GM23338 (cell line): ENCODE data around the gene OGA. TPM values are rescaled to one million over a fixed set of nuclear protein-coding genes. Genes with fewer than 3 reads are reported as not detected.

Experiments
- ATAC-seq: fragments of 200-7000 bp; cut with Tn5 transposase; 3 replicates; pipeline ENCODE4 v1.9.1; 2020
- DNase-seq: peaks from one replicate; pipeline ENCODE4 v3.0.0-alpha.2; 2015; ENCODE audit warnings: low spot score
- H2AFZ ChIP-seq: fragments of 200-600 bp; sonication (generic); 2 replicates; pipeline ENCODE4 v1.8.0; 2016; ENCODE audit warnings: antibody characterized with exemption, mild to moderate bottlenecking, moderate library complexity
- H3F3A ChIP-seq: fragments of 200-600 bp; sonication (generic); replicated peaks from 2 replicates; pipeline ENCODE4 v1.8.0; 2017; ENCODE audit warnings: antibody characterized with exemption, mixed run types, low read depth
- H3K27ac ChIP-seq: fragments of 200-600 bp; sonication (generic); 2 replicates; pipeline ENCODE4 v1.6.1; 2016; ENCODE audit warnings: low read depth
- H3K27me3 ChIP-seq: fragments of 200-600 bp; sonication (generic); 2 replicates; pipeline ENCODE4 v1.8.0; 2016; ENCODE audit warnings: mild to moderate bottlenecking, mixed run types, moderate library complexity; ENCODE audit not compliant: insufficient read depth
- H3K36me3 ChIP-seq: fragments of 200-600 bp; sonication (generic); 2 replicates; pipeline ENCODE4 v1.8.0; 2016; ENCODE audit warnings: mild to moderate bottlenecking; ENCODE audit not compliant: insufficient read depth
- H3K4me1 ChIP-seq: fragments of 200-600 bp; sonication (generic); 2 replicates; pipeline ENCODE4 v1.8.0; 2016; ENCODE audit warnings: mild to moderate bottlenecking, moderate library complexity; ENCODE audit not compliant: insufficient read depth
- H3K4me2 ChIP-seq: fragments of 200-600 bp; sonication (generic); 2 replicates; pipeline ENCODE4 v1.7.1; 2017; ENCODE audit warnings: mixed run types
- H3K4me3 ChIP-seq: fragments of 200-600 bp; sonication (generic); 2 replicates; pipeline ENCODE4 v1.6.1; 2016; ENCODE audit warnings: mixed run types
- H3K79me2 ChIP-seq: fragments of 200-600 bp; sonication (generic); replicated peaks from 2 replicates; pipeline ENCODE4 v1.8.0; 2017; ENCODE audit warnings: mild to moderate bottlenecking; ENCODE audit not compliant: insufficient read depth
- H3K9me2 ChIP-seq: fragments of 200-600 bp; sonication (generic); 2 replicates; pipeline ENCODE4 v1.8.0; 2017; ENCODE audit not compliant: insufficient read depth
- H4K20me1 ChIP-seq: fragments of 200-600 bp; sonication (generic); replicated peaks from 2 replicates; pipeline ENCODE4 v1.8.0; 2017; ENCODE audit warnings: mild to moderate bottlenecking; ENCODE audit not compliant: insufficient read depth
- H3K27ac Mint-ChIP-seq: 2 replicates; pipeline ENCODE4 v1.8.0; 2020; ENCODE audit warnings: inconsistent platforms, mild to moderate bottlenecking, moderate library complexity, mixed read lengths
- H3K27me3 Mint-ChIP-seq: 3 replicates; pipeline ENCODE4 v1.8.0; 2022; ENCODE audit warnings: low read depth, mild to moderate bottlenecking, moderate library complexity, mixed read lengths, inconsistent platforms; ENCODE audit not compliant: insufficient read depth, poor library complexity
- H3K36me3 Mint-ChIP-seq: 3 replicates; pipeline ENCODE4 v1.8.0; 2021; ENCODE audit warnings: low read depth, mild to moderate bottlenecking, inconsistent platforms, moderate library complexity, mixed read lengths
- H3K4me1 Mint-ChIP-seq: 3 replicates; pipeline ENCODE4 v1.8.0; 2020; ENCODE audit warnings: mild to moderate bottlenecking, inconsistent platforms, mixed read lengths
- H3K4me3 Mint-ChIP-seq: 3 replicates; pipeline ENCODE4 v1.8.0; 2021; ENCODE audit warnings: moderate library complexity, mild to moderate bottlenecking, inconsistent platforms, mixed read lengths
- H3K9me3 Mint-ChIP-seq: 3 replicates; pipeline ENCODE4 v1.8.0; 2020; ENCODE audit warnings: moderate library complexity, mild to moderate bottlenecking, inconsistent platforms, mixed read lengths
- EZH2 ChIP-seq: fragments of 200-600 bp; sonication (generic); IDR thresholded peaks from one replicate; pipeline ENCODE4 v1.8.0; 2017; ENCODE audit warnings: antibody characterized with exemption, mild to moderate bottlenecking, low read depth; ENCODE audit not compliant: unreplicated experiment
- EZH2phosphoT487 ChIP-seq: fragments of 200-600 bp; sonication (generic); IDR thresholded peaks from one replicate; pipeline ENCODE4 v1.8.1; 2018; ENCODE audit warnings: antibody characterized with exemption; ENCODE audit not compliant: unreplicated experiment
- NANOG ChIP-seq: IDR thresholded peaks from 2 replicates; pipeline ENCODE4 v1.6.1; 2016; ENCODE audit warnings: antibody characterized with exemption, borderline replicate concordance
- POLR2AphosphoS5 ChIP-seq: IDR thresholded peaks from 2 replicates; pipeline ENCODE4 v1.6.1; 2016; ENCODE audit warnings: antibody characterized with exemption, low read depth
- STAT1 ChIP-seq: IDR thresholded peaks from one replicate; pipeline ENCODE4 v1.6.1; 2016; ENCODE audit warnings: antibody characterized with exemption; ENCODE audit not compliant: unreplicated experiment
- ZNF114 ChIP-seq: fragments of 250-450 bp; sonication (Bioruptor Pico); IDR thresholded peaks from 2 replicates; pipeline ENCODE4 v1.5.0; 2020; ENCODE audit warnings: mild to moderate bottlenecking, moderate library complexity
- polyA plus RNA-seq: library from polyadenylated mRNA; unstranded; fragments of >200 nt; fragmentation: Nextera tagmentation; extraction: Ambion mirVana; gene quantifications from 2 replicates; pipeline ENCODE4 v1.2.1, GENCODE V29; 2016
- total RNA-seq: library from RNA; depleted of rRNA; stranded (reverse); fragments of >200 nt; shearing (Covaris generic); gene quantifications from 2 replicates; pipeline ENCODE4 v1.2.3, GENCODE V29; 2014
- TF ChIP-seq, protein P1 (sequence below): IDR thresholded peaks from one replicate; pipeline ENCODE4 v1.6.1; 2018; ENCODE audit warnings: antibody characterized with exemption; ENCODE audit not compliant: unreplicated experiment
- TF ChIP-seq, protein P2 (sequence below): IDR thresholded peaks from 2 replicates; pipeline ENCODE4 v1.6.1; 2016; ENCODE audit warnings: antibody characterized with exemption
- TF ChIP-seq, protein P3 (sequence below): fragments of 250-450 bp; sonication (Bioruptor Pico); IDR thresholded peaks from 2 replicates; pipeline ENCODE4 v1.5.0; 2020; ENCODE audit warnings: mild to moderate bottlenecking, moderate library complexity
- TF ChIP-seq, protein P4 (sequence below), 2 experiments: fragments of 200-600 bp in 1 of 2; sonication (generic) in 1 of 2; conservative IDR thresholded peaks; 2 replicates each; pipeline versions ENCODE4 v1.5.1 to v1.6.1; 2016 to 2017; ENCODE audit warnings: antibody characterized with exemption in 2 of 2, low read depth in 2 of 2, mild to moderate bottlenecking in 2 of 2, moderate library complexity in 1 of 2

Gene OGA
- total and polyA plus RNA-seq, 2 experiments from 2014 or later = 68.4 to 131 TPM

DNA sequence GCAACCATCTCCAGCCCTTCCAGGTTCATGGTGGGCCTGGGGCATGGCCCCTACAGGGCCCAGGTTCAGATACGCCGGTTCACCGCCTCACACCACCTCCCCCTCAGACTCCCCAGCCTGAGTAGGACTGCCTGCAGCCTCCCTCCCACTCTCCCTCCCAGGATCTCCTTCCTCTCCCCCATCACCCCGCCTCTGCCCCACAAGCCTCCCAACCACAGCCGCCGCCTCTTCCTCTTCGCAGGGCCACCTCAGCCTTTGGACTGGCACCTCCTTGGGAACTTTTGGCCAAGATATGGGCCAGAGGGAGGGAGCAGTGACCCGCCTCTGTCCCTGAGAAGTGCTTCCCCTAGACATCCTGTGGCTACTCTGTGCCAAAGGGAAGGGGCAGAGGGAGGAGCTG lies 16.1 kb upstream of the OGA start:
- H3K36me3 ChIP-seq = no peaks in the 10 kb centered on the region
- H3K4me2 ChIP-seq = no peak overlapping the region
- ATAC-seq (no peak), DNase-seq (no peak)
- no peak overlapping the region for H3K4me3 ChIP-seq
- no peaks in the 10 kb centered on the region; the same call in 2 of the 3 replicates for H3K9me3 Mint-ChIP-seq
- H4K20me1 ChIP-seq = no peaks in the 10 kb centered on the region; the same call in 1 of the 2 replicates
- no peaks in the 10 kb centered on the region for H3K79me2 ChIP-seq
- H3F3A ChIP-seq = peaks cover 14% of the 10 kb centered on the region
- peaks cover 32% of the 10 kb centered on the region for H3K4me1 Mint-ChIP-seq
- no peaks in the 10 kb centered on the region for H3K27me3 ChIP-seq
- H3K27ac ChIP-seq = no peak overlapping the region
- no peaks in the 10 kb centered on the region for H3K9me2 ChIP-seq
- no peaks in the 10 kb centered on the region for H3K36me3 Mint-ChIP-seq
- H2AFZ ChIP-seq = no peak overlapping the region
- H3K4me1 ChIP-seq = peaks cover 21% of the 10 kb centered on the region
- TF ChIP-seq ZNF114 = no peak
- TF ChIP-seq, protein P1, sequence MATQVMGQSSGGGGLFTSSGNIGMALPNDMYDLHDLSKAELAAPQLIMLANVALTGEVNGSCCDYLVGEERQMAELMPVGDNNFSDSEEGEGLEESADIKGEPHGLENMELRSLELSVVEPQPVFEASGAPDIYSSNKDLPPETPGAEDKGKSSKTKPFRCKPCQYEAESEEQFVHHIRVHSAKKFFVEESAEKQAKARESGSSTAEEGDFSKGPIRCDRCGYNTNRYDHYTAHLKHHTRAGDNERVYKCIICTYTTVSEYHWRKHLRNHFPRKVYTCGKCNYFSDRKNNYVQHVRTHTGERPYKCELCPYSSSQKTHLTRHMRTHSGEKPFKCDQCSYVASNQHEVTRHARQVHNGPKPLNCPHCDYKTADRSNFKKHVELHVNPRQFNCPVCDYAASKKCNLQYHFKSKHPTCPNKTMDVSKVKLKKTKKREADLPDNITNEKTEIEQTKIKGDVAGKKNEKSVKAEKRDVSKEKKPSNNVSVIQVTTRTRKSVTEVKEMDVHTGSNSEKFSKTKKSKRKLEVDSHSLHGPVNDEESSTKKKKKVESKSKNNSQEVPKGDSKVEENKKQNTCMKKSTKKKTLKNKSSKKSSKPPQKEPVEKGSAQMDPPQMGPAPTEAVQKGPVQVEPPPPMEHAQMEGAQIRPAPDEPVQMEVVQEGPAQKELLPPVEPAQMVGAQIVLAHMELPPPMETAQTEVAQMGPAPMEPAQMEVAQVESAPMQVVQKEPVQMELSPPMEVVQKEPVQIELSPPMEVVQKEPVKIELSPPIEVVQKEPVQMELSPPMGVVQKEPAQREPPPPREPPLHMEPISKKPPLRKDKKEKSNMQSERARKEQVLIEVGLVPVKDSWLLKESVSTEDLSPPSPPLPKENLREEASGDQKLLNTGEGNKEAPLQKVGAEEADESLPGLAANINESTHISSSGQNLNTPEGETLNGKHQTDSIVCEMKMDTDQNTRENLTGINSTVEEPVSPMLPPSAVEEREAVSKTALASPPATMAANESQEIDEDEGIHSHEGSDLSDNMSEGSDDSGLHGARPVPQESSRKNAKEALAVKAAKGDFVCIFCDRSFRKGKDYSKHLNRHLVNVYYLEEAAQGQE = no peak
- no peak for TF ChIP-seq STAT1
- TF ChIP-seq NANOG = no peak
- TF ChIP-seq, protein P2, sequence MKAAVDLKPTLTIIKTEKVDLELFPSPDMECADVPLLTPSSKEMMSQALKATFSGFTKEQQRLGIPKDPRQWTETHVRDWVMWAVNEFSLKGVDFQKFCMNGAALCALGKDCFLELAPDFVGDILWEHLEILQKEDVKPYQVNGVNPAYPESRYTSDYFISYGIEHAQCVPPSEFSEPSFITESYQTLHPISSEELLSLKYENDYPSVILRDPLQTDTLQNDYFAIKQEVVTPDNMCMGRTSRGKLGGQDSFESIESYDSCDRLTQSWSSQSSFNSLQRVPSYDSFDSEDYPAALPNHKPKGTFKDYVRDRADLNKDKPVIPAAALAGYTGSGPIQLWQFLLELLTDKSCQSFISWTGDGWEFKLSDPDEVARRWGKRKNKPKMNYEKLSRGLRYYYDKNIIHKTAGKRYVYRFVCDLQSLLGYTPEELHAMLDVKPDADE = no peak
- TF ChIP-seq, protein P3, sequence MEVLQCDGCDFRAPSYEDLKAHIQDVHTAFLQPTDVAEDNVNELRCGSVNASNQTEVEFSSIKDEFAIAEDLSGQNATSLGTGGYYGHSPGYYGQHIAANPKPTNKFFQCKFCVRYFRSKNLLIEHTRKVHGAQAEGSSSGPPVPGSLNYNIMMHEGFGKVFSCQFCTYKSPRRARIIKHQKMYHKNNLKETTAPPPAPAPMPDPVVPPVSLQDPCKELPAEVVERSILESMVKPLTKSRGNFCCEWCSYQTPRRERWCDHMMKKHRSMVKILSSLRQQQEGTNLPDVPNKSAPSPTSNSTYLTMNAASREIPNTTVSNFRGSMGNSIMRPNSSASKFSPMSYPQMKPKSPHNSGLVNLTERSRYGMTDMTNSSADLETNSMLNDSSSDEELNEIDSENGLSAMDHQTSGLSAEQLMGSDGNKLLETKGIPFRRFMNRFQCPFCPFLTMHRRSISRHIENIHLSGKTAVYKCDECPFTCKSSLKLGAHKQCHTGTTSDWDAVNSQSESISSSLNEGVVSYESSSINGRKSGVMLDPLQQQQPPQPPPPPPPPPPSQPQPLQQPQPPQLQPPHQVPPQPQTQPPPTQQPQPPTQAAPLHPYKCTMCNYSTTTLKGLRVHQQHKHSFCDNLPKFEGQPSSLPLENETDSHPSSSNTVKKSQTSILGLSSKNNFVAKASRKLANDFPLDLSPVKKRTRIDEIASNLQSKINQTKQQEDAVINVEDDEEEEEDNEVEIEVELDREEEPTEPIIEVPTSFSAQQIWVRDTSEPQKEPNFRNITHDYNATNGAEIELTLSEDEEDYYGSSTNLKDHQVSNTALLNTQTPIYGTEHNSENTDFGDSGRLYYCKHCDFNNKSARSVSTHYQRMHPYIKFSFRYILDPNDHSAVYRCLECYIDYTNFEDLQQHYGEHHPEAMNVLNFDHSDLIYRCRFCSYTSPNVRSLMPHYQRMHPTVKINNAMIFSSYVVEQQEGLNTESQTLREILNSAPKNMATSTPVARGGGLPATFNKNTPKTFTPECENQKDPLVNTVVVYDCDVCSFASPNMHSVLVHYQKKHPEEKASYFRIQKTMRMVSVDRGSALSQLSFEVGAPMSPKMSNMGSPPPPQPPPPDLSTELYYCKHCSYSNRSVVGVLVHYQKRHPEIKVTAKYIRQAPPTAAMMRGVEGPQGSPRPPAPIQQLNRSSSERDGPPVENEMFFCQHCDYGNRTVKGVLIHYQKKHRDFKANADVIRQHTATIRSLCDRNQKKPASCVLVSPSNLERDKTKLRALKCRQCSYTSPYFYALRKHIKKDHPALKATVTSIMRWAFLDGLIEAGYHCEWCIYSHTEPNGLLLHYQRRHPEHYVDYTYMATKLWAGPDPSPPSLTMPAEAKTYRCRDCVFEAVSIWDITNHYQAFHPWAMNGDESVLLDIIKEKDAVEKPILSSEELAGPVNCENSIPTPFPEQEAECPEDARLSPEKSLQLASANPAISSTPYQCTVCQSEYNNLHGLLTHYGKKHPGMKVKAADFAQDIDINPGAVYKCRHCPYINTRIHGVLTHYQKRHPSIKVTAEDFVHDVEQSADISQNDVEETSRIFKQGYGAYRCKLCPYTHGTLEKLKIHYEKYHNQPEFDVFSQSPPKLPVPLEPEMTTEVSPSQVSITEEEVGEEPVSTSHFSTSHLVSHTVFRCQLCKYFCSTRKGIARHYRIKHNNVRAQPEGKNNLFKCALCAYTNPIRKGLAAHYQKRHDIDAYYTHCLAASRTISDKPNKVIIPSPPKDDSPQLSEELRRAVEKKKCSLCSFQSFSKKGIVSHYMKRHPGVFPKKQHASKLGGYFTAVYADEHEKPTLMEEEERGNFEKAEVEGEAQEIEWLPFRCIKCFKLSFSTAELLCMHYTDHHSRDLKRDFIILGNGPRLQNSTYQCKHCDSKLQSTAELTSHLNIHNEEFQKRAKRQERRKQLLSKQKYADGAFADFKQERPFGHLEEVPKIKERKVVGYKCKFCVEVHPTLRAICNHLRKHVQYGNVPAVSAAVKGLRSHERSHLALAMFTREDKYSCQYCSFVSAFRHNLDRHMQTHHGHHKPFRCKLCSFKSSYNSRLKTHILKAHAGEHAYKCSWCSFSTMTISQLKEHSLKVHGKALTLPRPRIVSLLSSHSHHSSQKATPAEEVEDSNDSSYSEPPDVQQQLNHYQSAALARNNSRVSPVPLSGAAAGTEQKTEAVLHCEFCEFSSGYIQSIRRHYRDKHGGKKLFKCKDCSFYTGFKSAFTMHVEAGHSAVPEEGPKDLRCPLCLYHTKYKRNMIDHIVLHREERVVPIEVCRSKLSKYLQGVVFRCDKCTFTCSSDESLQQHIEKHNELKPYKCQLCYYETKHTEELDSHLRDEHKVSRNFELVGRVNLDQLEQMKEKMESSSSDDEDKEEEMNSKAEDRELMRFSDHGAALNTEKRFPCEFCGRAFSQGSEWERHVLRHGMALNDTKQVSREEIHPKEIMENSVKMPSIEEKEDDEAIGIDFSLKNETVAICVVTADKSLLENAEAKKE (CRISPR knock-in tag) = no peak
- TF ChIP-seq, protein P4, sequence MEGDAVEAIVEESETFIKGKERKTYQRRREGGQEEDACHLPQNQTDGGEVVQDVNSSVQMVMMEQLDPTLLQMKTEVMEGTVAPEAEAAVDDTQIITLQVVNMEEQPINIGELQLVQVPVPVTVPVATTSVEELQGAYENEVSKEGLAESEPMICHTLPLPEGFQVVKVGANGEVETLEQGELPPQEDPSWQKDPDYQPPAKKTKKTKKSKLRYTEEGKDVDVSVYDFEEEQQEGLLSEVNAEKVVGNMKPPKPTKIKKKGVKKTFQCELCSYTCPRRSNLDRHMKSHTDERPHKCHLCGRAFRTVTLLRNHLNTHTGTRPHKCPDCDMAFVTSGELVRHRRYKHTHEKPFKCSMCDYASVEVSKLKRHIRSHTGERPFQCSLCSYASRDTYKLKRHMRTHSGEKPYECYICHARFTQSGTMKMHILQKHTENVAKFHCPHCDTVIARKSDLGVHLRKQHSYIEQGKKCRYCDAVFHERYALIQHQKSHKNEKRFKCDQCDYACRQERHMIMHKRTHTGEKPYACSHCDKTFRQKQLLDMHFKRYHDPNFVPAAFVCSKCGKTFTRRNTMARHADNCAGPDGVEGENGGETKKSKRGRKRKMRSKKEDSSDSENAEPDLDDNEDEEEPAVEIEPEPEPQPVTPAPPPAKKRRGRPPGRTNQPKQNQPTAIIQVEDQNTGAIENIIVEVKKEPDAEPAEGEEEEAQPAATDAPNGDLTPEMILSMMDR (conservative IDR thresholded peaks at IDR 0.05; ENCODE audit: low read depth in 2 of 2) = no peak
- TF ChIP-seq EZH2phosphoT487 = no peak
- no peak for TF ChIP-seq EZH2
- TF ChIP-seq POLR2AphosphoS5 = no peak
- no peak overlapping the region for H3K27ac Mint-ChIP-seq
- H3K4me3 Mint-ChIP-seq = no peak overlapping the region
- H3K27me3 Mint-ChIP-seq = peaks cover 26% of the 10 kb centered on the region
